ENCODE measurements around the gene IRAK3. TPM values are rescaled to one million over a fixed set of nuclear protein-coding genes. Genes with fewer than 3 reads are reported as not detected.

IRAK3 gene
- total RNA-seq, 1 donor from 2014 or later, result 0.05 TPM

GRCh38 chr12:66194122-66194521 is 5.1 kb downstream of the IRAK3 start:
- H3K27ac Mint-ChIP-seq (ENCODE audit: unreplicated experiment), result no peak overlapping the region
- no peaks in the 10 kb centered on the region for H3K36me3 Mint-ChIP-seq (ENCODE audit: low read depth, unreplicated experiment)
- FAIRE-seq, result no peak

GRCh38 chr12:66195242-66195641 is 6.2 kb downstream of the IRAK3 start:
- no peak for TF ChIP-seq CTCF (IDR thresholded peaks at IDR 0.05; ENCODE audit: insufficient read depth, low read depth, low read length)
- no peak for TF ChIP-seq EZH2 (IDR thresholded peaks at IDR 0.05; ENCODE audit: insufficient read depth, low read length)
- Histone ChIP-seq H3K9ac (ENCODE audit: low read length) (no peak overlapping the region), H4K20me1 (ENCODE audit: insufficient read depth, low read length) (no peaks in the 10 kb centered on the region), H3K4me2 (ENCODE audit: low read length) (no peak overlapping the region), H2AFZ (ENCODE audit: low read depth, low read length) (no peak overlapping the region), H3K36me3 (ENCODE audit: insufficient read depth, low read length) (no peaks in the 10 kb centered on the region), H3K4me1 (ENCODE audit: insufficient read depth, low read length) (no peaks in the 10 kb centered on the region), H3K79me2 (ENCODE audit: insufficient read depth, low read length) (no peaks in the 10 kb centered on the region), H3K27me3 (ENCODE audit: insufficient read depth, low read length) (no peaks in the 10 kb centered on the region), H3K9me3 (ENCODE audit: insufficient read depth, low read depth, low read length) (no peaks in the 10 kb centered on the region), H3K4me3 (ENCODE audit: insufficient read depth, low read depth, low read length) (no peak overlapping the region), H3K27ac (ENCODE audit: low read depth, low read length) (no peak overlapping the region)
- Mint-ChIP-seq H3K36me3 (ENCODE audit: low read depth, unreplicated experiment) (no peaks in the 10 kb centered on the region), H3K4me1 (ENCODE audit: low read depth, unreplicated experiment) (no peaks in the 10 kb centered on the region), H3K27me3 (ENCODE audit: low read depth, unreplicated experiment) (peaks cover 26% of the 10 kb centered on the region), H3K9me3 (ENCODE audit: unreplicated experiment) (peaks cover 3% of the 10 kb centered on the region), H3K4me3 (ENCODE audit: unreplicated experiment) (no peak overlapping the region), H3K27ac (ENCODE audit: unreplicated experiment) (no peak overlapping the region)
- DNase-seq (ENCODE audit: low read depth) (no peak), FAIRE-seq (no peak)

More at GRCh38 chr12:66194122-66194521, 5.1 kb downstream of the IRAK3 start:
- Histone ChIP-seq H3K27ac (ENCODE audit: low read depth, low read length) (no peak overlapping the region), H3K9ac (ENCODE audit: low read length) (no peak overlapping the region), H3K4me3 (ENCODE audit: insufficient read depth, low read depth, low read length) (no peak overlapping the region), H2AFZ (ENCODE audit: low read depth, low read length) (no peak overlapping the region), H3K36me3 (ENCODE audit: insufficient read depth, low read length) (no peaks in the 10 kb centered on the region), H4K20me1 (ENCODE audit: insufficient read depth, low read length) (no peaks in the 10 kb centered on the region), H3K27me3 (ENCODE audit: insufficient read depth, low read length) (no peaks in the 10 kb centered on the region), H3K79me2 (ENCODE audit: insufficient read depth, low read length) (no peaks in the 10 kb centered on the region), H3K4me2 (ENCODE audit: low read length) (no peak overlapping the region), H3K9me3 (ENCODE audit: insufficient read depth, low read depth, low read length) (no peaks in the 10 kb centered on the region), H3K4me1 (ENCODE audit: insufficient read depth, low read length) (no peaks in the 10 kb centered on the region)
- DNase-seq (ENCODE audit: low read depth), result no peak
- Mint-ChIP-seq H3K9me3 (ENCODE audit: unreplicated experiment) (no peaks in the 10 kb centered on the region), H3K27me3 (ENCODE audit: low read depth, unreplicated experiment) (peaks cover 33% of the 10 kb centered on the region), H3K4me1 (ENCODE audit: low read depth, unreplicated experiment) (no peaks in the 10 kb centered on the region), H3K4me3 (ENCODE audit: unreplicated experiment) (no peak overlapping the region)
- TF ChIP-seq CTCF (IDR thresholded peaks at IDR 0.05; ENCODE audit: insufficient read depth, low read depth, low read length) (no peak), EZH2 (IDR thresholded peaks at IDR 0.05; ENCODE audit: insufficient read depth, low read length) (no peak)

GRCh38 chr12:66196806-66197205 is 7.8 kb downstream of the IRAK3 start:
- Histone ChIP-seq H3K27ac (ENCODE audit: low read depth, low read length) (no peak overlapping the region), H3K4me3 (ENCODE audit: insufficient read depth, low read depth, low read length) (no peak overlapping the region), H3K36me3 (ENCODE audit: insufficient read depth, low read length) (no peaks in the 10 kb centered on the region), H3K9ac (ENCODE audit: low read length) (no peak overlapping the region), H3K9me3 (ENCODE audit: insufficient read depth, low read depth, low read length) (no peaks in the 10 kb centered on the region), H3K79me2 (ENCODE audit: insufficient read depth, low read length) (no peaks in the 10 kb centered on the region), H2AFZ (ENCODE audit: low read depth, low read length) (no peak overlapping the region), H4K20me1 (ENCODE audit: insufficient read depth, low read length) (no peaks in the 10 kb centered on the region), H3K27me3 (ENCODE audit: insufficient read depth, low read length) (no peaks in the 10 kb centered on the region), H3K4me2 (ENCODE audit: low read length) (no peak overlapping the region), H3K4me1 (ENCODE audit: insufficient read depth, low read length) (no peaks in the 10 kb centered on the region)
- FAIRE-seq (no peak), DNase-seq (ENCODE audit: low read depth) (no peak)
- no peak for TF ChIP-seq CTCF (IDR thresholded peaks at IDR 0.05; ENCODE audit: insufficient read depth, low read depth, low read length)
- TF ChIP-seq EZH2 (IDR thresholded peaks at IDR 0.05; ENCODE audit: insufficient read depth, low read length), result no peak
- no peaks in the 10 kb centered on the region for H3K4me1 Mint-ChIP-seq (ENCODE audit: low read depth, unreplicated experiment)
- no peak overlapping the region for H3K27ac Mint-ChIP-seq (ENCODE audit: unreplicated experiment)
- H3K36me3 Mint-ChIP-seq (ENCODE audit: low read depth, unreplicated experiment), result no peaks in the 10 kb centered on the region
- H3K9me3 Mint-ChIP-seq (ENCODE audit: unreplicated experiment), result peaks cover 8% of the 10 kb centered on the region
- H3K27me3 Mint-ChIP-seq (ENCODE audit: low read depth, unreplicated experiment), result peaks cover 12% of the 10 kb centered on the region
- no peak overlapping the region for H3K4me3 Mint-ChIP-seq (ENCODE audit: unreplicated experiment)
